Psoas muscle (tissue), 8 donors: ENCODE data around the gene SSTR5. TPM values are rescaled to one million over a fixed set of nuclear protein-coding genes. Genes with fewer than 3 reads are reported as not detected.
A peak's percentile ranks its signal among the peaks of the same experiment; 100 is the strongest.

ENCODE experiments used
- ATAC-seq, 4 donors: fragments of 200-7000 bp; cut with Tn5 transposase; one replicate each; pipeline ENCODE4 v1.9.1; 2020; ENCODE audit warnings: moderate library complexity in 3 of 4, mild to moderate bottlenecking in 2 of 4
- DNase-seq, 2 donors: peaks; one replicate each; pipeline ENCODE4 v3.0.0-alpha.2; 2020
- H3K27ac ChIP-seq: fragments of 200-600 bp; one replicate; pipeline ENCODE4 v1.8.0; 2022
- H3K27me3 ChIP-seq, 3 donors: fragments of 200-600 bp in 1 of 3; one replicate each; pipeline versions ENCODE4 v1.6.1 to v1.8.0; 2013 to 2022; ENCODE audit warnings: low read length in 2 of 3, mild to moderate bottlenecking in 2 of 3, moderate library complexity in 1 of 3; ENCODE audit not compliant: insufficient read depth in 3 of 3
- H3K36me3 ChIP-seq, 2 donors: fragments of 200-600 bp in 1 of 2; one replicate each; pipeline versions ENCODE4 v1.6.1 to v1.8.0; 2013 to 2022; ENCODE audit warnings: low read depth in 1 of 2, mild to moderate bottlenecking in 1 of 2, moderate library complexity in 1 of 2; ENCODE audit not compliant: insufficient read depth in 1 of 2
- H3K4me1 ChIP-seq: fragments of 200-600 bp; one replicate; pipeline ENCODE4 v1.8.0; 2022
- H3K4me3 ChIP-seq: fragments of 200-600 bp; one replicate; pipeline ENCODE4 v1.8.0; 2022; ENCODE audit warnings: mild to moderate bottlenecking
- H3K9me3 ChIP-seq: fragments of 200-600 bp; one replicate; pipeline ENCODE4 v1.8.0; 2022
- CTCF ChIP-seq: fragments of 200-600 bp; IDR thresholded peaks from one replicate; pipeline ENCODE4 v1.8.0; 2022; ENCODE audit warnings: antibody characterized with exemption
- WGBS, 3 donors: extraction: QIAGEN DNeasy Blood & Tissue Kit; methylation state at CpG; one replicate each; pipeline versions ENCODE4 v1.1.6 to v1.1.7; 2013; 5-methylcytosine and 5-hydroxymethylcytosine counted together
- intact Hi-C, 2 donors: fragments of 100-400 bp; cut with DNase I; formaldehyde crosslinking; loops; one replicate each; pipeline versions ENCODE4 v1.11.0 to v1.14.2; 2022
- polyA plus RNA-seq, 3 donors: library from polyadenylated mRNA; stranded (reverse); fragments of 200-250 nt; gene quantifications; one replicate each; pipeline ENCODE4 v1.2.3, GENCODE V29; 2013
- total RNA-seq, 4 donors: library from RNA; stranded (reverse); fragmentation: NEBNext Ultra II Directional in 2 of 4; extraction: Animal tissue kit (Norgen Biotek cat#: 25700) in 2 of 4; gene quantifications; one replicate each; pipeline versions ENCODE4 v1.2.1 to v1.2.4, GENCODE V29; 2021 to 2023
- donor health status: healthy with polysubstance abuse.
- donor health status: DM: no; HTN: no; CAD: no; lungs with moderate emphysema.
- donor health status: Bipolar disorder and iron deficiency.
- donor health status: healthy.
- donor health status: DM: yes; HTN: yes; CAD: no.
- donor health status: DM: no; HTN: no; CAD: no.
- donor health status: DM: no; HTN: no; CAD: no.
- donor health status: DM: yes; HTN: yes; CAD: no.

SSTR5 gene
- total and polyA plus RNA-seq, 7 donors = 0.03 to 0.32 (median 0.08) TPM; not detected in 3

GRCh38 chr16:1048442-1049112 lies 24.0 kb upstream of the SSTR5 start:
- H3K27ac ChIP-seq = no peak overlapping the region
- WGBS, 3 donors = 8 to 21% (median 13%) methylated on average over 28 to 37 of the region's 37 CpGs
- no peaks in the 10 kb centered on the region for H3K9me3 ChIP-seq
- H3K4me1 ChIP-seq = no peaks in the 10 kb centered on the region
- DNase-seq (peak; percentile 69 to 88), ATAC-seq (peak; percentile 44 to 73 (median 58))
- peaks cover 0 to 86% (median 28%) of the 10 kb centered on the region in 3 donors for H3K27me3 ChIP-seq
- intact Hi-C loops = no loop called here
- TF ChIP-seq CTCF = no peak
- H3K4me3 ChIP-seq = no peak overlapping the region
- no peaks in the 10 kb centered on the region for H3K36me3 ChIP-seq

- H3K4me3 ChIP-seq = no peak overlapping the region
- no peaks in the 10 kb centered on the region for H3K36me3 ChIP-seq
- H3K9me3 ChIP-seq = no peaks in the 10 kb centered on the region
- no peak overlapping the region for H3K27ac ChIP-seq
- 56 to 71% (median 56%) methylated on average over 27 to 31 of the region's 31 CpGs for WGBS, 3 donors
- DNase-seq (no peak), ATAC-seq (no peak)
- intact Hi-C loops = no loop called here
- TF ChIP-seq CTCF = no peak
- peaks cover 0 to 84% (median 29%) of the 10 kb centered on the region in 3 donors for H3K27me3 ChIP-seq
- no peaks in the 10 kb centered on the region for H3K4me1 ChIP-seq
Observed at GRCh38 chr16:1049113-1049975, 23.2 kb upstream of the SSTR5 start.

GRCh38 chr16:1049976-1050247 lies 22.6 kb upstream of the SSTR5 start:
- no peaks in the 10 kb centered on the region for H3K36me3 ChIP-seq
- H3K4me1 ChIP-seq = no peaks in the 10 kb centered on the region
- DNase-seq (no peak), ATAC-seq (no peak)
- peaks cover 0 to 84% (median 26%) of the 10 kb centered on the region in 3 donors for H3K27me3 ChIP-seq
- H3K9me3 ChIP-seq = no peaks in the 10 kb centered on the region
- no peak for TF ChIP-seq CTCF
- H3K27ac ChIP-seq = no peak overlapping the region
- WGBS, 3 donors = 85 to 92% (median 86%) methylated on average over 10 to 11 of the region's 11 CpGs
- no peak overlapping the region for H3K4me3 ChIP-seq
- intact Hi-C loops = loop anchor here in 1 of 2 donors (10.0 kb wide), 1 partner anchor 235 kb away; no protein-coding TSS in a partner anchor

GRCh38 chr16:1050516-1050915 lies 22.0 kb upstream of the SSTR5 start:
- DNase-seq = no peak
- no peaks in the 10 kb centered on the region for H3K36me3 ChIP-seq
- TF ChIP-seq CTCF = no peak
- no peak for ATAC-seq
- H3K27me3 ChIP-seq = peaks cover 0 to 83% (median 26%) of the 10 kb centered on the region in 3 donors
- no peak overlapping the region for H3K4me3 ChIP-seq
- no peaks in the 10 kb centered on the region for H3K9me3 ChIP-seq
- intact Hi-C loops = loop anchor here in 1 of 2 donors (10.0 kb wide), 1 partner anchor 236 kb away; no protein-coding TSS in a partner anchor
- no peak overlapping the region for H3K27ac ChIP-seq
- WGBS, 3 donors = 72 to 78% (median 77%) methylated on average over 30 of the region's 30 CpGs
- no peaks in the 10 kb centered on the region for H3K4me1 ChIP-seq
